Measurements from ENCODE around the gene IL18. TPM values are rescaled to one million over a fixed set of nuclear protein-coding genes. Genes with fewer than 3 reads are reported as not detected.
A peak's percentile ranks its signal among the peaks of the same experiment; 100 is the strongest.
"Not testable (repeated sequence)": the region's sequence is repeated elsewhere in the genome, so short reads cannot be mapped to it uniquely, and the experiment has no call there.

The IL18 gene
- total RNA-seq, 3 donors from 2014 or later, result not detected

DNA sequence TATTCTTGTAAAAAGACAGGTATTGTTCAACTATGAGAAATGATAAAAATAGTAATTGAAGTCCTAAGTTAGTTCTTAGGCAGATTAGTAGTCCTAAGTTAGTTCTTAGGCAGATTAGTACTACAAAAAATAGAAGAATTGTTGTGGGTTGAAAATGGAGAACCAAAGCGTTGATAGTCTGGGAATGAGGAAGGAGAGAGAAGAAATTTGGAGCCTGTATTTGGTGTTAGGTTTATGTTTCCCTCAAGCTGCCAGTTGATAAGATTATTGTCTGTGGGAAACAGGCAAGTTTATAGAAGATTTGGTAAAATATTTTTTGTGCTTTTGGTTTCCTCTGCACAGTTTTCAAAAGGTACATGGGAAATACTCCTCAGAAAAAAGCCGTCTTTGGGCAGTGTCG is 15.0 kb upstream of the IL18 start:
- DNase-seq (no peak), ATAC-seq (no peak)
- Mint-ChIP-seq H3K4me1 (ENCODE audit: low read depth) (peaks cover 12% of the 10 kb centered on the region), H3K9me3 (no peaks in the 10 kb centered on the region), H3K4me3 (no peak overlapping the region), H3K36me3 (ENCODE audit: insufficient read depth) (peaks cover 2% of the 10 kb centered on the region), H3K27me3 (ENCODE audit: low read depth) (peaks cover 27% of the 10 kb centered on the region)

DNA sequence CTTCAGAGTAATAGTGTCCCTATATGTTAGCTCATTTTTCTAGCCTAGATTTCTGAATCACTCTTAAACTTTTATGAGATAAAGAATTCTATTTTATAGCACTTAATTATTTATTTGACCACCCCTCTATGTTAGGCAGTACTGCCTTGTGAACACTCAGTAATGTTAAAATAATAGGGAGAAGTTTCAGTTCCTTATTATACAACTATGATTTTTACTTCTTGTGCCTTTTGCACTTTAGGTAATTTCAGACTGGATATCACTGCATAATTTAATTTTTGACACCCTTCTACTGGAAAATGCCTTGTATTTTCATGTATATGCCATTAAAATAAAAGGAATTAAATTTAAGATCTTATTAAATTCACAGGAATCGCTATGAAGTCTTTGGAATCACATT is 14.5 kb upstream of the IL18 start:
- no peaks in the 10 kb centered on the region for H3K9me3 Mint-ChIP-seq
- no peak overlapping the region for H3K4me3 Mint-ChIP-seq
- H3K27me3 Mint-ChIP-seq (ENCODE audit: low read depth), result peaks cover 25% of the 10 kb centered on the region
- no peak for DNase-seq
- ATAC-seq, result no peak
- peaks cover 12% of the 10 kb centered on the region for H3K4me1 Mint-ChIP-seq (ENCODE audit: low read depth)
- peaks cover 2% of the 10 kb centered on the region for H3K36me3 Mint-ChIP-seq (ENCODE audit: insufficient read depth)

DNA sequence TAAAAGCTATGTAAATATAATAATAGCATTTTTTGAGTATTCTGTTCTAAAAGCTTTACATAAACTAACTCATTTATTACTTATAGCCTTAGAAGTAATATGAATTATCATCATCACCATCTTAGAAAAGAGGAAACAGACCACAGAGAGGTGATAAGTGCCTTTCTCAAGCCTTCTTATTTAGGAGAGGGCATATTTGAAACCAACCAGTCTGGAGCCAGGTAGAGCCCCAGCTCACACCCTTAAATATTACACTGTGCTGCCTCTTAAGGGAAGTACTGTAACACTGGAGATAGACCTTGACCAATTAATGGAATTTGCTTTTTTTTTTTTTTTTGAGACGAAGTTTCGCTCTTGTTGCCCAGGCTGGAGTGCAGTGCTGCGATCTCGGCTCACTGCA is 13.7 kb upstream of the IL18 start:
- no peak overlapping the region for H3K4me3 Mint-ChIP-seq
- peaks cover 12% of the 10 kb centered on the region for H3K4me1 Mint-ChIP-seq (ENCODE audit: low read depth)
- H3K36me3 Mint-ChIP-seq (ENCODE audit: insufficient read depth), result peaks cover 2% of the 10 kb centered on the region
- DNase-seq (no peak), ATAC-seq (no peak)
- H3K9me3 Mint-ChIP-seq, result no peaks in the 10 kb centered on the region
- H3K27me3 Mint-ChIP-seq (ENCODE audit: low read depth), result peaks cover 25% of the 10 kb centered on the region

DNA sequence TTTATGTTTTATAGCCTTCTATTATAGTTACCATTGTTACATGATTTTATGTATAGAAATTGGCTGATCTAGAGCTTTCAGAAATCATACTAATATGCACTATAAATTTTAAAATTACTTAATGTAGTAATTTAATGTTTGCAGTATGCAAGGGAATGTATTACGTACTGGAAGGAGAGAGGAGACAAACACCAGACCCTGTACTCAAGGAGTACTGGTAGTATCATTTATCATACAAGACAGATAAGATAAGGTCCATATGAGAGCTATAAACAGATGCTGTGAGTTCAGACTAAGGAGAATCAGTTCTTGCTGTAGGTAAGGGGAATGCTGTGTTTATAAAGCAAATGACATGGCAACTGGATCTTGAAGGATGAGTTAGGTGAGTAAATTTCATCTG is 12.2 kb upstream of the IL18 start:
- peaks cover 13% of the 10 kb centered on the region for H3K4me1 Mint-ChIP-seq (ENCODE audit: low read depth)
- H3K27me3 Mint-ChIP-seq (ENCODE audit: low read depth), result peaks cover 25% of the 10 kb centered on the region
- no peaks in the 10 kb centered on the region for H3K9me3 Mint-ChIP-seq
- peaks cover 2% of the 10 kb centered on the region for H3K36me3 Mint-ChIP-seq (ENCODE audit: insufficient read depth)
- H3K4me3 Mint-ChIP-seq, result no peak overlapping the region
- DNase-seq, result no peak
- ATAC-seq, result no peak

DNA sequence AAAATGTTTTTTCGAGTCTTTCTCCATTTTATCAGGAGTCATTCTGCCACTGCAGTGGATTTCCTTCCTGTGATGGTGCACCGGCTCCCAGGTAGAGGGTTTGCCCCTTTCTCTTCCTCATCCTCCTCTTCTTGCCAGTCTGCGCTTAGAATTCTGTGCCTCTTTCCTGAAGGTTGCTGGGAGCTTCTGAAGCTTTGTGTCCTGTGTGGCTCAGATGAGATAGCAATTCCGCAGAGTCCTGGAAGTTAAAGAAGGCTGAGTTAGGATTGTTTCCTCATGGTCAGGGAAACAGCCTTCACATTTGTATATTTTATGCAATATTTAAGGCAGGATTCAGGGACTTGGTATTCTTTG is 11.7 kb upstream of the IL18 start:
- Mint-ChIP-seq H3K4me3 (peak overlapping the region; percentile 41), H3K9me3 (no peaks in the 10 kb centered on the region), H3K27me3 (ENCODE audit: low read depth) (peaks cover 25% of the 10 kb centered on the region), H3K4me1 (ENCODE audit: low read depth) (peaks cover 13% of the 10 kb centered on the region), H3K36me3 (ENCODE audit: insufficient read depth) (peaks cover 2% of the 10 kb centered on the region)
- DNase-seq, result no peak
- no peak for ATAC-seq

DNA sequence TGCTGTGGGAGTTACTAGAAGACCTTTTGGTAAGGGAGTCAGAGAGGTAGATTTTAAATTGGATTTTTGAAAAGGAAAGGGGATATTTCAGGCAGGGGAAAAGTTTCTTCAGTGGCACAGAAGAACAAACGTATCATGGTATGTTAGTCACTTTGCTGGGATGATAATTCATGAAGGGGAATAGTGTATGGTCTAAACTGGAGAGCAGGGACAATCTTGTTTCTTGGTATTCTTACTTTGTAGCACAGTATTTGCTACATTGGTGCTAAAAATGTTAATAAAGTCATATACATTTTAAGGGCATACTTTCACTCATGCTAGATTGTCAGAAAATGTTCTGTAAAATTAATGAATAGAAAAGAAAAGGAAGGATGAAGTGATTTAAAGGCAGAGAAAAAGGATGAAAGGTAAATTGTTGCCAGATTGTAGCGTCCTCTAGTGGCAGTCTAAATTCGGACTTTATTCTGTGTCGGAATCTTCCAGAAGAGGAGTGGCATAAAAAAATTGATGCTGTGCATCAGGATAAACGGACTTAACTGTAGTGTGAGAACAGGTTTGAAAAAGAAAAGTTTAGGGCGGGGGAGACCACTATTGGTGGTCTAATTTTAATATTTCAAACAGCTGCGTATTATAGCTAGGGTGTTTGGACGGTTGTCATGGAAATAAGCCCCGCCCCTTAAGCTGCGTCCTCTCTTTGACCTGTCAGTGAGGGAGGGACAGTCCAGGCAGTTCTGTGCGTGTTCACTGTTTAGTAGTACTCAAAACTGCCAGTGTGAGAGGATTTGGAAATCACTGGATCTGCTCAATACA is 11.1 kb upstream of the IL18 start, which contains the start of gene BCO2:
TSS of gene BCO2 (plus strand) at position 724 of the 810 bp plus-strand sequence. CDS start 90 bp downstream, outside the sequence.
- ATAC-seq (peak in 1 of 2 donors; percentile 54), DNase-seq (no peak)
- peaks cover 25% of the 10 kb centered on the region for H3K27me3 Mint-ChIP-seq (ENCODE audit: low read depth)
- peak within 1 kb of the TSS; percentile 41 for H3K4me3 Mint-ChIP-seq
- peaks cover 2% of the 10 kb centered on the region for H3K36me3 Mint-ChIP-seq (ENCODE audit: insufficient read depth)
- H3K4me1 Mint-ChIP-seq (ENCODE audit: low read depth), result peaks cover 13% of the 10 kb centered on the region
- no peaks in the 10 kb centered on the region for H3K9me3 Mint-ChIP-seq

DNA sequence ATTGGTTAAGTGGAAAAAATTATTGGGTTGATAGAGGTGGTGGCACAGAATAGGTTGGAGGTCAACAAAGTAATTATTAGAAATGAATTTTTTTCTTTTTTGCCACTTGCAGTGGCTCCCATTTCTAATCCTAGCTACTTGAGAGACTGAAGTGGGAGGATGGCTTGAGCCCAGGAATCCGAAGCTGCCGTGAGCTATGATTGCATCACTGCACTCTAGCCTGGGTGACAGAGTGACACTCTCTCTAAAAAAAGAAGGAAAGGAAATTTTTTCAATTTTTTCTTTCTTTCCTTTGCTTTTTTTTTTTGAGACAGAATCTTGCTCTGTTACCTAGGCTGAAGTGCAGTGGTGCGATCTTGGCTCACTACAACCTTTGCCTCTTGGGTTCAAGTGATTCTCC is 9.3 kb upstream of the IL18 start:
- no peak overlapping the region for H3K4me3 Mint-ChIP-seq
- ATAC-seq (no peak), DNase-seq (no peak)
- no peaks in the 10 kb centered on the region for H3K9me3 Mint-ChIP-seq
- H3K36me3 Mint-ChIP-seq (ENCODE audit: insufficient read depth), result no peaks in the 10 kb centered on the region
- peaks cover 18% of the 10 kb centered on the region for H3K27me3 Mint-ChIP-seq (ENCODE audit: low read depth)
- H3K4me1 Mint-ChIP-seq (ENCODE audit: low read depth), result peaks cover 12% of the 10 kb centered on the region

DNA sequence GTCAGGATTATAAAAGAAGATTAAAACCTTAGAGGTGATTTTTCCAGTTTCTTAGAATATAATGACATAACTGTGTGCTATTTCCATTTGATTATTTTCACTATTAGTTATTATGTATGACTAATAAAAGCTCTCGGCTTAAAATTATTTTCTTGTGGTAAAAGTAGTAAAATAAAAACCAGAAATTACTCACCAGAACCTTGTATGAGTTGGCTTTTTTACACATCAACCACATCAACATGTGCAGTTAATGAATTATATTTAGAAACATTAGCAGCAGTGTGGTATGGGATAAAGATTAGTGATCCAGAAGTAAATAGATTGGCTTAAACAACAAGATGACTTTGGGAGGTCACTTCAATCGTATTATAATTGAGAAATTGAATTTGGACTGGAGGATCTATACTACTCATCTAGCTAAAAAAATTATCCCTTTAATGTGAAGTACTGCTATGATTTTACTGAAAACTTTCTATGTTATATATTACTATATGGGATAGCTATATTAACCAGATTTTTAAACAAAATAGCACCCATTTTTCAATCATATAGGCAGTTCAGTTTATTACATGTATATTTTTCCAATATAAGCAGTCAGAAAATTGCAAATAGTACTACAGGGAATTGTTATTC is 8.6 kb upstream of the IL18 start:
- H3K4me1 Mint-ChIP-seq (ENCODE audit: low read depth), result peaks cover 12% of the 10 kb centered on the region
- no peak for DNase-seq
- peaks cover 17% of the 10 kb centered on the region for H3K27me3 Mint-ChIP-seq (ENCODE audit: low read depth)
- H3K9me3 Mint-ChIP-seq, result no peaks in the 10 kb centered on the region
- no peaks in the 10 kb centered on the region for H3K36me3 Mint-ChIP-seq (ENCODE audit: insufficient read depth)
- ATAC-seq, result peak; percentile 34 to 70
- H3K4me3 Mint-ChIP-seq, result no peak overlapping the region

DNA sequence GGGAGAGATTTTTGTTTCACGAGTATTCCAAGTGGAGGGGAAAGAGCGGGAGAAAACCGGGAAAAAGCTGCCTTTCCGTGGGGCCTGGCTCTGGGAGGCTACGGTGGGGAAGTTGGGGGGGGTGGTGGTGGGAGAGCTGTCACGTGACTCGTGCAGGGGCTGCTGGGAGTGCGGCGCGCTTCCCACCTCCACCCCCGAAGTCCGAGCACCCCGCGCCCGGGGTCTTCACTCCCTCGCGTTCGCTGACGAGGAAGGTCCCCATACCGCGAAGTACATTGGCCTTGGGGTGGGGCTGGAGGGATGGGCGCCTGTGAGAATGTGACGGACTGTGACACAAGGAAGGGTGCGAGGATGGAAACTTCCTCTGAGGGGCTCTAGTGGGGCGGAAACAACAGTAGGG is 3.3 kb upstream of the IL18 start, which contains the start of gene TEX12:
TSS of gene TEX12 (plus strand) at position 228 of the 400 bp plus-strand sequence. CDS start 1,897 bp downstream, outside the sequence.
- Mint-ChIP-seq H3K4me1 (ENCODE audit: low read depth) (no peaks in the 10 kb centered on the region), H3K4me3 (no peak within 1 kb of the TSS), H3K27me3 (ENCODE audit: low read depth) (peaks cover 15% of the 10 kb centered on the region), H3K9me3 (no peaks in the 10 kb centered on the region), H3K36me3 (ENCODE audit: insufficient read depth) (no peaks in the 10 kb centered on the region)
- DNase-seq, result no peak
- ATAC-seq, result no peak

DNA sequence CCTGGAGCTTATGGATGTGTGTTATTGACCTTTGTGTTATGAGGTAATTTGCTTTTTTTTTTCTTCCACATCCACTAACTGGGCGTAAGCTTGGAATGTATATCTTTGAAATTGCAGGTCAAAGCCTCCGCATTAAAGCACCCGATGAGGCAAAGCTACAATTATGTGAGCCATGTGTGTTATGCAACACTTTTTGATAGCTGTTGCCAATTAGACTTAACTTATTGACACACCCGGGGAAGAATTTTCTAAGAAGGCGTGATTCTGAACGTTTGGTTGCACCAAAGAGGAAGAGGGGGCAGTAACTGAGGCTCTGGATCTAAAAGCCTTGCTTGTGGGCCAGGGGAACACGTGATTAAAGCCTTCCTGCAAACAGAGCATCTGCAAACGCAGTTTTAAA is 2.7 kb upstream of the IL18 start:
- Mint-ChIP-seq H3K27me3 (ENCODE audit: low read depth) (peaks cover 18% of the 10 kb centered on the region), H3K4me1 (ENCODE audit: low read depth) (no peaks in the 10 kb centered on the region), H3K36me3 (ENCODE audit: insufficient read depth) (no peaks in the 10 kb centered on the region), H3K9me3 (no peaks in the 10 kb centered on the region), H3K4me3 (no peak overlapping the region)
- ATAC-seq (no peak), DNase-seq (no peak)

DNA sequence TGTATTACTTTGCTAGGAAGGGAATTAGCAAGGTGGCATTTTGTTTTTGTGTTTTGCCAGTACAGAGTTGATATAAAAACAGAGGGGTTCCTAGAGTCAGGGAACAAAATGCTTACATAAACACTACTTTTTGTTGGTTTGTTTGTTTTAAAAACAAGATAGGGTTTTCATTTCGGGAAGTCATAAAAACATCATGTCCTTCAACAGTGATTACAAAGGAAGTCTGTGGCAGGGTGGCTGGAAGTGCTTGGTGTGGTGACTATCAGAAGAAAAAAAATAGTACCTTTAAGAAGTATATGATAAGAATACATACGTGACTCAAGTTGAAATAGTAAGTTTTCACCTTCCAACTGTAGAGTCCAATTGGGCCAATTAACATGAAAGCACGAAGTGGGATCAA is 1.2 kb upstream of the IL18 start:
- Mint-ChIP-seq H3K4me3 (no peak overlapping the region), H3K36me3 (ENCODE audit: insufficient read depth) (no peaks in the 10 kb centered on the region), H3K9me3 (no peaks in the 10 kb centered on the region), H3K27me3 (ENCODE audit: low read depth) (peaks cover 18% of the 10 kb centered on the region), H3K4me1 (ENCODE audit: low read depth) (no peaks in the 10 kb centered on the region)
- ATAC-seq (no peak), DNase-seq (no peak)

DNA sequence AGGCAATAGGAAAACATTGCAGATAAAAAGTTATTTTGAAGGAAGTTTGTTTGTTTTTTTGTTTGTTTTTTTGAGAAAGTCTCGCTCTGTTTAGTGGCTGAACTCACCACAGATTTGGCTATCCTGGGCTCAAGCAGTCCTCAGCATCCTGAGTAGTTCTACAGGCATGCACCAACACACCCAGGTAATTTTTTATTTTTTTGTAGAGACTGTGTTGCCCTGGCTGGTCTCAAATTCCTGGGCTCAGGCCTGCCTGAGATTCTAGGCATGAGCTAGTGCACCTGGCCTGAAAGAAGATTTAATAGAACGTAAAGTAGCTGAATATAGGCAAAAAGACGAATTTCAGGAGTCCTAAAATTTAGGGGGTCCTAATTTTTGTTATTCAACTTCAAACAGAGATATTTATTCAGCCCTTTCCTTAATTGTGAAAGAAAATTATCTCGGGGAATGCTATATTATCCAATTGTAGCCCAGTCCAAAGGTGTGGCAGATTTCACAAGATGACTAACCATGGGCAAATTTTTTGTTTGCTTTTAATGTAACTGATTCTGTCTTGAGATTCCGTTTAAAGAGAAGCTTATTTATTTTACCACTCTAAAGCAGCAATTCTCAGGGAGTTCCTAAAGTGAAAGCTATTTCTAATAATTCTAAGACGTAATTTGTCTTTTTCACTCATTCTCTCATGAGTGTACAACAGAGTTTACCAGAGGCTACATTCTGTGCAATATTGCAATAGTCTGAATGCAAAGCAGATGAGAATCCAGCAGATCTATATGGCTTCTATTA is 940 bp downstream of the IL18 start:
- no peaks in the 10 kb centered on the region for H3K9me3 Mint-ChIP-seq
- H3K4me1 Mint-ChIP-seq (ENCODE audit: low read depth), result no peaks in the 10 kb centered on the region
- DNase-seq (no peak), ATAC-seq (no peak)
- no peak overlapping the region for H3K4me3 Mint-ChIP-seq
- no peaks in the 10 kb centered on the region for H3K36me3 Mint-ChIP-seq (ENCODE audit: insufficient read depth)
- H3K27me3 Mint-ChIP-seq (ENCODE audit: low read depth), result peaks cover 18% of the 10 kb centered on the region

DNA sequence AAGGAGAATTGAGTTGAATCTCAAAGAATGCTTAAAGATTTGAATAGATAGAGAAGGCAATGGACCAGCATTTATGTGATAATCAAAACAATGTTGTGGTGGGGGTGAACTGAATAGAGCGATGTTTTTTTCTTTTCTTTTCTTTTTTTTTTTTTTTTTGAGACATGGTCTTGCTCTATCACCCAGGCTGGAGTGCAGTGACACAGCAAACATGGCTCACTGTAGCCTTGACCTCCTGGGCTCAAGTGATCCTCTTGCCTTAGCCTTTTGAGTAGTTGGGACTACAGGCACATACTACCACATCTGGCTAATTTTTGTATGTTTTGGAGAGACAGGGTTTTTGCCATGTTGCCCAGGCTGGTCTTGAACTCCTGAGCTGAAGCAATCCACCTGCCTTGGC is 1.7 kb downstream of the IL18 start:
- not testable (repeated sequence) for DNase-seq; H3K4me3 Mint-ChIP-seq; H3K36me3 Mint-ChIP-seq (ENCODE audit: insufficient read depth); H3K9me3 Mint-ChIP-seq; H3K4me1 Mint-ChIP-seq (ENCODE audit: low read depth); ATAC-seq
- peaks cover 14% of the 10 kb centered on the region for H3K27me3 Mint-ChIP-seq (ENCODE audit: low read depth)

DNA sequence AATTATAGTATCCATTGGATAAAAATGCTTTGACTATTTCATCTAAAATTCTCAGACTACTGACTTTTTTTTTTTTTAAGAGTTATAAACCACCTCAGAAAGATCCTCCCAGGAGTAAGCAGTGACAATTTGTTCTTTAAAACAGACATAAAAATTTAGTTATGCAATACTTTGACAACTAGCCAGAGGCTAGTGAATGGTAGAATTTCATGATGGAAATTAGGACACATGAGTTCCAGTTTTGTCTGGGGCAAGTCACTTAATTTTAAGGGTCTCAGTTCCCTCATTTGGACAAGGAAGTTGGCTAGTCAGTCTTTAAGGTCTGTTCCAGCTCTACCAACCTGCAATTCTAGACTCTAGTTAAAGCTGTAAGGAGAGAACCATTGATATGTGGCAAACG is 2.9 kb downstream of the IL18 start:
- no peaks in the 10 kb centered on the region for H3K9me3 Mint-ChIP-seq
- H3K4me1 Mint-ChIP-seq (ENCODE audit: low read depth), result no peaks in the 10 kb centered on the region
- ATAC-seq, result no peak

More for the DNA sequence above, 2.9 kb downstream of the IL18 start:
- H3K27me3 Mint-ChIP-seq (ENCODE audit: low read depth), result peaks cover 10% of the 10 kb centered on the region
- no peaks in the 10 kb centered on the region for H3K36me3 Mint-ChIP-seq (ENCODE audit: insufficient read depth)
- no peak overlapping the region for H3K4me3 Mint-ChIP-seq
- no peak for DNase-seq

All from activated T-cell treated with anti-CD3 and anti-CD28 coated beads, Interleukin-2, amount 50 U/mL, for 4 hours (primary cell).